GM12878 (cell line): ENCODE results near the gene OGFOD3. TPM values are rescaled to one million over a fixed set of nuclear protein-coding genes. Genes with fewer than 3 reads are reported as not detected.

Source experiments
- CREM ChIP-seq: IDR thresholded peaks from 2 replicates; pipeline ENCODE4 v1.6.1; 2014; ENCODE audit warnings: antibody characterized with exemption, low read depth
- CTCF ChIP-seq, 3 experiments: IDR thresholded peaks in 2 of 3; conservative IDR thresholded peaks in 1 of 3; 2 replicates each; pipeline ENCODE4 v1.5.1; 2011; ENCODE audit warnings: low read depth in 3 of 3, low read length in 3 of 3, mild to moderate bottlenecking in 3 of 3, control low read depth in 2 of 3, moderate library complexity in 2 of 3, inconsistent platforms in 1 of 3, mixed read lengths in 1 of 3; ENCODE audit not compliant: control insufficient read depth in 2 of 3, insufficient read depth in 1 of 3; ENCODE audit errors: extremely low read depth in 1 of 3
- EED ChIP-seq: sonication (generic); IDR thresholded peaks from 2 replicates; pipeline ENCODE4 v1.6.1; 2016; ENCODE audit warnings: antibody characterized with exemption, low read depth
- EZH2 ChIP-seq: IDR thresholded peaks from 2 replicates; pipeline ENCODE4 v1.6.1; 2012; ENCODE audit warnings: low read depth, mild to moderate bottlenecking, control low read depth, inconsistent platforms, low read length, borderline replicate concordance; ENCODE audit not compliant: control insufficient read depth
- LARP7 ChIP-seq: fragments of 450-650 bp; IDR thresholded peaks from 2 replicates; pipeline ENCODE4 v1.6.1; 2017; ENCODE audit warnings: mild to moderate bottlenecking
- NR2C2 ChIP-seq: IDR thresholded peaks from 2 replicates; pipeline ENCODE4 v1.6.1; 2011; ENCODE audit warnings: borderline replicate concordance, low read depth; ENCODE audit not compliant: control insufficient read depth, insufficient read length
- ZBTB11 ChIP-seq: fragments of 450-650 bp; formaldehyde crosslinking; IDR thresholded peaks from 2 replicates; pipeline ENCODE4 v1.5.0; 2022; ENCODE audit warnings: mild to moderate bottlenecking, missing genetic modification characterization
- ZNF274 ChIP-seq: IDR thresholded peaks from one replicate; pipeline ENCODE4 v1.8.0; 2011; ENCODE audit not compliant: insufficient read length, insufficient read depth
- polyA plus RNA-seq, 11 experiments: library from polyadenylated mRNA; depleted of rRNA in 4 of 11; unstranded in 6 of 11; stranded (reverse) in 5 of 11; fragments of >200 nt; fragmentation: Nextera tagmentation in 4 of 11; fragmentation: Illumina TruSeq in 1 of 11; extraction: Ambion mirVana in 4 of 11; extraction: Trizol in 1 of 11; gene quantifications; 1 replicate in 1 of 11; 2 replicates in 10 of 11; pipeline versions ENCODE4 v1.2.1 to v1.2.3, GENCODE V29; 2011 to 2016; ENCODE audit warnings: inconsistent platforms in 2 of 11, missing spikeins in 2 of 11, low read depth in 1 of 11
- total RNA-seq, 4 experiments: library from RNA; depleted of rRNA in 3 of 4; stranded (reverse); fragments of >200 nt in 3 of 4; fragmentation: Illumina TruSeq in 1 of 4; extraction: Trizol in 1 of 4; gene quantifications; 2 replicates each; pipeline versions ENCODE4 v1.2.1 to v1.2.3, GENCODE V29; 2013 to 2021

Gene OGFOD3
- total and polyA plus RNA-seq, 10 of the 15 experiments (the other 5 are each of a cell fraction or from before 2014, with no cell fraction given), result 0.48 to 28.4 (median 18.3) TPM

- TF ChIP-seq ZBTB11 (CRISPR knock-in tag), result no peak
- TF ChIP-seq EED, result no peak
- no peak for TF ChIP-seq NR2C2
- no peak for TF ChIP-seq CTCF (IDR thresholded peaks at IDR 0.05 in 2 of 3, conservative IDR thresholded peaks at IDR 0.05 in 1 of 3; ENCODE audit: control insufficient read depth in 2 of 3, extremely low read depth in 1 of 3, insufficient read depth in 1 of 3, low read depth in 3 of 3, low read length in 3 of 3)
- no peak for TF ChIP-seq EZH2
- TF ChIP-seq ZNF274, result no peak
- no peak for TF ChIP-seq CREM
- TF ChIP-seq LARP7, result no peak
Observed at GRCh38 chr17:82365606-82366295, 52.6 kb downstream of the OGFOD3 start (continued).
